ENCODE data around the gene CTSW.

- TF ChIP-seq CTCF (IDR thresholded peaks at IDR 0.05 in 4 of 5, conservative IDR thresholded peaks at IDR 0.05 in 1 of 5) (no peak), POLR2A (IDR thresholded peaks at IDR 0.05) (no peak)
These were observed 27.0 kb downstream of the CTSW start for GRCh38 chr11:65906602-65907001.
